ENCODE data around the gene PARD3.

PARD3 gene

GRCh38 chr10:34191406-34191805, 623.7 kb downstream of the PARD3 start:
- no peak for DNase-seq

DNA sequence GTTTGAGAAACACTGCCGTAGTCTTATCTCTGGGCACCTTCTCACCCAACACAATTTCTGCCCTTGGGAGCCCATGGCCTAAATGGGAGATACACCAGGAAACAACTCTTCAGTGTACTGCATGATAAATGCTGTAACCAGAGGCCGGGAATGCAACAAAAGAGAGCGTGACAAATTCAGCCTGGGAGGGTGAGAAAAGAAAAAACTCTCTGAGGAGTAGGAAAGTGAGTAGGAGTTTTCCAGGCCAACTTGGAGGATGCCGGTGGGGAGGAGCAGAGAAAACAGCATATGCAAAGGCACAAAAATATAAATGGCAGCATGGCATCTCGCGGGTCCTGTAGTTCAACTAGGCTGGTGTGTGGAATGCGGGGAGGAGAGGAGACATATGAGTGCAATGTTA, 624.5 kb downstream of the PARD3 start:
- no peak for DNase-seq

GRCh38 chr10:34189830-34190229, 625.3 kb downstream of the PARD3 start:
- DNase-seq: no peak

DNA sequence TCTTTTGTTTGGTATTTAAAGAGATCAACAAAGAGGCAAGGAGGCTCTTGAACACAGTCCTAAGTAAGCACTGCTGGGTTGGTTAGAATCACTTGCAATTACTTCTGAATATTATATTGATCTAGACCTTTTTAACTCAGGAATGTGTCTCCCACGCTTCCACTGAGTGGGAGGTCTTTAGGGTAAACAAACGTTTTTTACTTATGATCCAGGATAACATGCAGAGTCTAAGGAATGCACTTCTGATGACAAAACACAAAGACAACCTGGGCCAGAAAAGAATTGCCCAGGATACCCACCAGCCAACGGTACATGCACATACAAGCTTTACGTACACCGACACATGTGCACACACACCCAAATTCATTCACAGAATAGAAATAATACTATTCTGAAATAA, 626.9 kb downstream of the PARD3 start:
- no peak for DNase-seq

DNA sequence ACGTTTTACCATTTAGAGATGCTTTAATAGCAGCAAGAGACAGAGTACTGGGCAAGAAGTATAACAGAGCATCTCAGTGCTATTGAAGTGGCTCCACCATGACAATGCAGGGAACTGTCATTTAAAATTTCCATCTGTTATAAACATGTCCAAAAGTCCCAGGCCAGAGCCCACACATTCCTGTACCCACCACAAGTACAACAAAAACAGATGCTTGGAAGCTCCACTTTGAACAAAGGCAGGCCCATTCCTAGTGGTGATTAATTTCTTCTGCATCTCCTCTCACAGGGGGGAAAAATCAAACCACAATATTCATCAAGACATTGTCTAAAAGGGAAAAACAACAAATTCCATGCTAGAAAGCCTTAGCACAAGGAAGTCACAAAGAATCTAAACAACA, 627.9 kb downstream of the PARD3 start:
- DNase-seq: no peak

- no peak for DNase-seq
Observed at GRCh38 chr10:34186745-34187144, 628.4 kb downstream of the PARD3 start.

DNA sequence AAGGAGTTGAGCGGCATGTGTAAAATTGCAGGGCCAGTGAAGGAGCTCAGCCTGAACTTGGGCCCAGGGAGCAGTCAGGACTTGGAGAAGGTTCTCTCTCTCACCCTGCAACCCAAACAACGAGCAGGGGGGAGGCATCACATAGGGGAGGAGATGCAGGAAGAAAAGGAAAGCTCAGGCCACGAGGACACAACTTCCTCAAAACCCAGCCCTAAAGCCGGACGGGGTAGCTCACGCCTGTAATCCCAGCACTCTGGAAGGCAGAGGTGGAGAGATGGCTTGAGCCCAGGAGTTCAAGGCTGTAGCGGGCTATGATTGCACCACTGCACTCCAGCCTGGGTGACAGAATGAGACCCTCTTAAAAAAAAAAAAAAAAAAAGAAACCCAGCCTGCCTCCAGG, 629.1 kb downstream of the PARD3 start:
- no peak for DNase-seq

GRCh38 chr10:34184939-34185386, 630.1 kb downstream of the PARD3 start:
- no peak for DNase-seq

DNA sequence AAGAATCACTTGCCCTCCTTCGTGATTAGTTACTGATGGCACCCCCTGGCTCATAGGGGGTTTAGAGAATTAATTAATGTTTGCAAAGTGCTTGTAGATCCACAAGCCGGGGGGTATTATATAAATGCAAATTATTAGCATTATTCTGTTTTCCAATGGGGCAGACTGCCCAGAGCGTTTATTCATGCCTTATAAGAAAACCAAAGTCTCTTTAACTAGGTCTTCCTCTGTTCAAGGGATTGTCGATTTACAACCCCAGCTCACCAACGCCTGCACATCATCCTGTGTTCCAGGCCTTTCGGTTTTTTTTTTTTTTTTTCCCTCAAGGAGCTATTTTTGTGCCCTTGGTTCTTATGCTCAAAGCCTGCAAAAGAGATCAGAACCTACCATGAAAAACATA, 630.7 kb downstream of the PARD3 start:
- DNase-seq: peak in 1 of 51 donors; percentile 11

- no peak for DNase-seq
Observed at GRCh38 chr10:34183016-34183796, 631.9 kb downstream of the PARD3 start.

GRCh38 chr10:34181553-34182300, 633.4 kb downstream of the PARD3 start:
- DNase-seq: no peak

GRCh38 chr10:34180749-34181148, 634.3 kb downstream of the PARD3 start:
- DNase-seq: no peak

GRCh38 chr10:34179280-34179679, 635.8 kb downstream of the PARD3 start:
- DNase-seq: no peak

- DNase-seq: no peak
Observed at GRCh38 chr10:34178756-34179155, 636.3 kb downstream of the PARD3 start.

DNA sequence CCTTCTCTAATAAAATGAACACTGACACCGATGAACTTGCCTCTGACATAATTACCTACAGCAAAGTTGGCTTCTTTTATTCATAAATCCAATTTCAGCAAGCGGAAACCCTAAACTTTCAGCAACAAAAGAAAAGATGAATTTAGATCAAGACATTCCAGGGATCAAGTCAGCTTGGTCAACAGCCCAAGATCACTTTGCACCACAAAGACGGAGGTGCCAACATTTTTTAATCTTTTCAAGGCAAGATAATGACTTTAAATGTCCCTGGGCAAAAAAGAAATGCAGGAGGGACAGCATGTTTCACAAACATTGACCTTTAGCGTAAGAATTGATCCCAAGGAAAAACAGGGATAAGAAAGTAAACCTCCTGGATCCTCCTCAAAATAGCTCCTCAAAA, 636.9 kb downstream of the PARD3 start:
- no peak for DNase-seq

- DNase-seq: no peak
Observed at GRCh38 chr10:34177445-34177844, 637.7 kb downstream of the PARD3 start.

DNA sequence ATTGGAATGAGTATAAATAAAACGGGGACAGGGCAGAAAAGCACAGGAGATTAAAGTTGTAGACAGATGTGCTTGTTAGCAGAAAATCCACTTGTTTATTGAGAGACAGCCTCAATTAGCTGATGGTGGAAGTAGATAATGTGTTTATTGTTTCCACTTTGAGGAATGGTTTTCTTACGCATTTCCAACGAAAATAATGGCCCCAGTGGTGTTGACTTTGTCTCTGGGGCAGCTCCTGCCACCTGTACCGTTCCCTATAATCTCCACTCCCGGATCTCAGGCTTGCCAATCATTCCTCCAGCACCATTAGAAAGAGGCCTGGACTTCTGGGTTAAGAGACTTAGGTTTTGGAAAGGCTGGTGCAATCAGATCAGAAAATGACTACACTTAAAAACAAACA, 638.7 kb downstream of the PARD3 start:
- DNase-seq: no peak

DNA sequence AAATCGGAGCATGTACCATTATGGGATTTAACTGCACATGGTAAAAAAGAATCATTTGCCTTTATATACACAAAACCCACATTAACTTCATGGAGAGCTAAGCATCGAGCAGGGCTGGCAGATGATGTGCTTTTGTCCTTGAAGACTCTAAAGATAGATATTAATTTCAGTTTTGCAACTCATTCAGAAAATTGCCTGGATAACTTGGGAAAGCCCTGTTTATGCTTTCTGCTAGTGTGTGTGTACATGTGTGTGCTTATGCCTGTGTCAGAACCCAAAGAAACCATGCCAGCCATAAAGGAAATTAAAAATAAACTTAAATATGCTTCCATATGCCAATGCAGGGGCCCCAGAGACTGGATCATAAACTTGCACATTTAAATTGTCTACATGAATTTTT, 640.0 kb downstream of the PARD3 start:
- DNase-seq: no peak

GRCh38 chr10:34172936-34173533, 642.1 kb downstream of the PARD3 start:
- DNase-seq: no peak

DNA sequence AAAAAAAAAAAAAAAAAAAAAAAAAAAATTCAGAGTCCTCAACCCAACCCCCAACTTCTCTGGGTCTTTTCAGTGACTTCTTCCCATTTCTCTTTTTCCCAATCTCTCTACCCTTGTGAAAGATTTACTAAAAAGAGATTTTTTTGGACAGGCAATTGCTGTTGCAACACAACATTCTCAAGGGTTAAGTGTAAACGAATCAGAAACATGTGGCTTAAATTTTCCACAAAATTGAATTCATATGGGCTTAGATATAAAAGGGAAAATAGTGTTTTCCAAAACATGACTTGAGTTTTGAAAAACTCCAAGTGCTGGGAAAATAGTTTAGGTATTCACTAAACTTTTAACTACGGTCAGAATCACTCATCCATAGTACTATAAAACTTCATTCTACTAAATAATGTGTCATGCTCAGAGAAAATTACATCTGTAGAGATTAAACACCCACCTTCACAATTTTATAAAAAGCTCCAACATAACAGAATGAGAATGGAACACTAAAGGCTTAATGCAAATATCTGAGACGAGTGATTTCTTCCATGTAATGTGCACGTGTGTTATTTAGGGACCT, 643.1 kb downstream of the PARD3 start:
- DNase-seq: no peak

DNA sequence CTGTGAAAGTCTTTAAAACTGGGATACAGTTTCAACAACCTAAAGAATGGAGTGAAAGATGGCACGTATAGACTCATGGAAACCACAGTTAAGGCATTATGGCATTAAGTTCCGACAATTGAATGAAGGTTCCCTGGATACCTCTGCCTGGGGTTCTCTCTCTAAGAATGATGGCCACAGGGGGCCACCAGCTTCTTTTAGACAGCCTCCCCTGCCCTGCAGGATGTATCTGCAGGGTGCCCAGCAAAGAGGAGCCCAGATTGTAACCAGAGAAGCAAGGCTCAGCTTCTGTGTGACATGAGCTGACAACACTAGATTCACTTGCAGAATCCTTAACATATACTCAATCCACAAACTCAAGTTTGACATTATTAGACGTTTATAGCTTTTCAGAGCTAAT, 645.4 kb downstream of the PARD3 start:
- no peak for DNase-seq

- DNase-seq: no peak
Observed at GRCh38 chr10:34169131-34169530, 646.0 kb downstream of the PARD3 start.

All from hypothalamus (tissue), 51 donors.